Amniotic stem cell (primary cell): ENCODE data around the gene IZUMO3.
"Not testable (repeated sequence)": the region's sequence is repeated elsewhere in the genome, so short reads cannot be mapped to it uniquely, and the experiment has no call there.

Experiments
- DNase-seq: peaks from one replicate; lab custom pipeline; 2025; lab: John Stamatoyannopoulos, UW

IZUMO3 gene, protein sequence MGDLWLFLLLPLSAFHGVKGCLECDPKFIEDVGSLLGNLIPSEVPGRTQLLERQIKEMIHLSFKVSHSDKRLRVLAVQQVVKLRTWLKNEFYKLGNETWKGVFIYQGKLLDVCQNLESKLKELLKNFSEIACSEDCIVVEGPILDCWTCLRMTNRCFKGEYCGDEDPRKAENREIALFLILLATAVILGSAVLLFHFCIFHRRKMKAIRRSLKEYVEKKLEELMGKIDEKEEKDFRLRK

DNA sequence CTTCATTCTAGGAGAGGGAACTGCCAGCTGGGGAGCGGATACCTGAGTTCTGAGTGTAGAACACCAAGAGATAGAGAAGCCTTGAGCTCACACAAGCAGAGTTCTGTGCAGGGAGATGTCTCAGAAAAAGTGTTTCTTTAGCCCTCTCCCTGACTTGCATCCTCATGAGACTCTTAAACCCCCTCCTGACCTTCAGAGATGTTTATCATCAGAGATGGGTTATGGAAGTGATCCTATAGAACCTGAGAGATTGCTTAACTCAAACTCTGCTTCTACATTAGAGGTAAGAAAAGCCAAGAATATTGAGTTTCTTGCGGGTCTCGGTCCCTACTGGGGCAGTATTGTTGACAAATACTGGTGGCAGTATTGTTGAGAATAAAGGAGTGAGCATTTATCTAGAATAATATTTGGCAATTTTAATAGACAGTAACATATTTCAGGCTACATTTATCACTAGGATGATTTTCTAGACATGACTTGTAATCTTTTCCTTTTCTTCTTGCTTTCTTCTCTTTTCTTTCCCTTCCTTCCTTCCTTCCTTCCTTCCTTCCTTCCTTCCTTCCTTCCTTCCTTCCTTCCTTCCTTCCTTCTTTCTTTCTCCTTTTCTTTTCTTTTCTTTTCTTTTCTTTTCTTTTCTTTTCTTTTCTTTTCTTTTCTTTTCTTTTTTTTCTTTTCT, at the start of gene IZUMO3:
Gene IZUMO3 (minus strand): TSS at position 51 of the 676 bp plus-strand sequence. CDS start 248 bp downstream, outside the sequence.
- DNase-seq: no peak

DNA sequence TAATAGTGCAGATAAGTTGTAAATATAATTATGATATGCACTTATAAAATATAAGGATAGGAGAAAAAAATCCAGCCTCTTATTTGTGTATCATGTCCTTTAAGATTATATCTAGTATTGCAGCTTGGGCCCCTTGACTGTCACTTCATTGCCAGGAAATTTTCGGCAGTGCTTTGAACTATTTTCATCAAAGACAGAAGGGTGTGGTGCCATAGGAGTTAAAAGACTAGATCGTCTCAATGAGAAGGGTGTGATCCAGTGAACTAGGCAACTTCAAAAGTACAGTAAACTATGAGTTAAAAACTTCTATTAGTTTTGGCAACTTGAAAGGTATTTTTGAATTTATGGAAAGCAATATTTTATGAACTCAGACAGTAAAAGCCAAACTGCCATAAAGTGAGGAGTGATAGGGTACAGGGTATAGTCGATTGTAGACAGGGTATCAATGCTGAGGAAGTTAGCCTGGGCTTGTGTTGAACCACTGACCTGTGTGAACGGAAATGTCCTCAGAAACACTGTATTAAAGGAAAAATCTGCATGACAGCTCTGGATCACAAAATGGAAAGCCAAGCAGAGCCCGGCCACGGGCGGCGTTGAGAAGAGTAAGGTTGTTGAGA, 48.6 kb upstream of the IZUMO3 start:
- no peak for DNase-seq

DNA sequence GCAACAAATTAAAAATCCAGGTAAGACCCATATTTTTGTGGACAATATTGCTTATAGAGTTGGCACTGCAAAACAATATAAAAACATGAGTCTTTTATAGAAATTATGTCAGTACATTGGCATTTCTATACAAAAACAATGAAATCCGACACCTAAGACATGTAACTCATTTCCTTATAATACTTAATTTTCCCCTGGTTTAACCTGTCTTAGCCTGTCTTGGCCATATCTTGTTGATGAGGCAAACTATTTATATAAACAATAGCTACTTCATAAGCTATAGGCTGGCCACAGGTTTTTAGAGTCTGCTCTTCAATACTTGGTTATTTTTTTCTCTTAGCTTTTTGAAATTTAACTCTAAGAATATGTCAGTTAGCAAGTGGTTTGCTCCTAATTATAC, 44.7 kb upstream of the IZUMO3 start:
- DNase-seq: no peak

DNA sequence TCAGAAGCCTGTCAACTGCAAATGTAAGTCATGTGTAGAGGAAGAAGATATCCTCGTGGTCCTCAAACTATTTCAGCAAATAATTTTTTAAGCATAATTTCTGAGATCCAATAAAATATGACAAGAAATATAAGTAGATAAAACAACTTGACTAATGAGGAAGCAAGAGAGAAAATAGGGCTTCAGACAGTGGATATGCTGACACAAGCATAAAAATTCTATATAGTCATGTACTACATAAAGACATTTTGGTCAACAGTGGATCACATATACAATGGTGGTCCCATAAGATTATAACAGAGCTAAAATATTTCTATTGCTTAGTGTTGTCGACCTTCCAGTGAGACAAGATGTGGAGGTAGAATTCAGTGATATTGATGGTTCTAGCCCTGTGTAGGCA, 42.2 kb upstream of the IZUMO3 start:
- DNase-seq: no peak

DNA sequence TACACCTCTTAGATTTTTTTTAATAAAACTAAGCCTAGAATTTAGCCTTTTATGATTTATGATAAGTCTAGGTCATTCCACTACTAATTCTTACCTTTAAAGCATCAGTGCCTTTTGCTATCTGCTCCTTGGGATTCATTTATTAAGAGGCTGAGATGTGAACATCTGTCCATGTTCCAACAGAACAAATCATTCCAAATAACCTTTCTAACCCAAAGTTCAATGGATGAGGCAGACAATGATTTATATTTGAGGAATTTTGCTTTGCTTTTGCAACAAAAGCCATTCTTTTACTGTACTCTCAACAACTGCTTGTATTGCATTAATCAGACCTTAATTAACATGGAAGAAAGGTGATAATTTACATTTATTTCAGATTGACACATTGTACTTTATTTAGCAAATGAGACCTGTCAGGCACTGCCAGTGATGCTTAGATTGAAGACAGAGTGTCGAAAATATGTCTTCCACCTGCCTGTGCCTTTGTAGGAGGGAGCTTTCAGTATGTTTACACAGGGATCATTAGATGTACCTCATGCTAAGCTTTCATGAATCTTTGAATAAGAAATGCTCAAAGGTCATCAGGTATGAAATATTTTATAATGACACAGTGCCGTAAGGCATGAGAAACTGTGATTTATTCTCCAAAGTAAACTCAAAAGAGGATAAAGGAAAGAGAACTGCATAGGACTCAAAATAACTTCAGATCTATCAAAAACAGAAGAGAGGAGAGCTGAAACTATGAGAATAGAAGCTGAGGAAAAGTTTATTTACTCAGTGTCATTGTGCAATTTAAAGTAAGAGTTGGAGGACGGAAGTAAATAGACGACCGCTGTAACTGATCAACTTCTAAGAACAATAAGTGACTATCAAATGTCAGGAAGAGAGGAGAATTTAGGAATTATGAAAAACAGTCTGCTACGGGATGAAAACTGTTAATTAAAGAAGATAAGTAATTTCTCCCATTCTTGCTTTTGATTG, 36.7 kb upstream of the IZUMO3 start:
- DNase-seq: no peak

DNA sequence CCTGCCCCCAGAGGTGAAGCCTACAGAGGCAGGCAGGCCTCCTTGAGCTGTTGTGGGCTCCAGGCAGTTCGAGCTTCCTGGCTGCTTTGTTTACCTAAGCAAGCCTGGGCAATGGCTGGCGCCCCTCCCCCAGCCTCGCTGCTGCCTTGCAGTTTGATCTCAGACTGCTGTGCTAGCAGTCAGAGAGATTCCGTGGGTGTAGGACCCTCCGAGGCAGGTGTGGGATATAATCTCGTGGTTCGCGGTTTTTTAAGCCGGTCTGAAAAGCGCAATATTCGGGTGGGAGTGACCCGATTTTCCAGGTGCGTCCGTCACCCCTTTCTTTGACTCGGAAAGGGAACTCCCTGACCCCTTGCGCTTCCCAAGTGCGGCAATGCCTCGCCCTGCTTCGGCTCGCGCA, 34.3 kb upstream of the IZUMO3 start:
- DNase-seq: not testable (repeated sequence)

DNA sequence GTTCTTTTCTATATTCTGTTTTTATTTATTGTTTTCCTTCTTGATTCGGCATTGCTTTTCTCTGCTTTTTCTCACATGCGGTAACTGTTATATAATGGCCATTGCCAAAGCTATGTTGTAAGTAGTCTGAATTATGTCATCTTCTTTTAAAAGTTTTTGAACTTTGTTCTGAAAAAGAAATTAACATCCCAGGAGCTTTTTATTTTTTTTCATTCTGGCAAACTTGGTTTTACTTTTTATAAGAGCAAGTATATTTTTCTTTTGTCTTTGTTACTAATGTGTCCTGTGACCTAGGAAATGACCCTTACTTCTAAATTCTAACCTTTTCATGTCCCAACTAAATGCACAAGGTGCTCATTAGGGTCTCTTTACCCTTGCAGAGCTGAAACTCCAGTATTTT, 26.7 kb upstream of the IZUMO3 start:
- DNase-seq: no peak

DNA sequence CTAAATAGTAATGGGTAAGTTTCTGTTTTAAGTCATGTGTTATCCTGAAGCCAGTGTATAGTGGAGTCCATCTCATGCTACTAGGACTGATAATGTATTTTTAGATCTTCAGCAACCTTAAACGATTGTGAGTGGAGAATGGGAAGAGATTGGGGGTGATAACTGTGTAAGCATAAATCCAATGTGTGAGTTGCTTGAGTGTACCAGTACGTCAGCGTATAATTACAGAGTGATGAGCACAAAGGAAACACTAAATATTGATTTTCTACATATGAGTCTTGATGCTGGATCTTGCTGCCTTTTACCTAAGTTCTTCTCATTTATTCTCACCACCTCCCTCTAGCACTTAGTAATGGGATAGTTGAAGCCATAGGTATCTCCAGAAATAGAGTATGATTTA, 16.3 kb upstream of the IZUMO3 start:
- DNase-seq: no peak

DNA sequence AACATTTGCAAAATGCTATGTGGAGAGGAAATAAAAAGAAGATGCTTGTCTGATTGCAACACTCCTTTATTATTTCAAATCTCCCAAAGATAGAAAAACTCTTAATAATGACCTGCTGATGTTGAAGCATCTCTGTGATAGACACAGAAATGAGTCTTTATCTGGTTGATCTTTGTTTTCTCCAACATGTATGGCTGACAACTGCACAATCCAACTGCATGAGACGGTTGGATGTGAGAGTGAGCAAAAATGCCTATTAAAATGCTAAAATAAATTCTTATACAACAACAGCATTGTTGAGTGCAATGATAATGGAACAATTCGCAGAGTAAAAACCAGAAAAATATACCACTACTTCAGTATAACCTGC, 7.5 kb upstream of the IZUMO3 start:
- no peak for DNase-seq

DNA sequence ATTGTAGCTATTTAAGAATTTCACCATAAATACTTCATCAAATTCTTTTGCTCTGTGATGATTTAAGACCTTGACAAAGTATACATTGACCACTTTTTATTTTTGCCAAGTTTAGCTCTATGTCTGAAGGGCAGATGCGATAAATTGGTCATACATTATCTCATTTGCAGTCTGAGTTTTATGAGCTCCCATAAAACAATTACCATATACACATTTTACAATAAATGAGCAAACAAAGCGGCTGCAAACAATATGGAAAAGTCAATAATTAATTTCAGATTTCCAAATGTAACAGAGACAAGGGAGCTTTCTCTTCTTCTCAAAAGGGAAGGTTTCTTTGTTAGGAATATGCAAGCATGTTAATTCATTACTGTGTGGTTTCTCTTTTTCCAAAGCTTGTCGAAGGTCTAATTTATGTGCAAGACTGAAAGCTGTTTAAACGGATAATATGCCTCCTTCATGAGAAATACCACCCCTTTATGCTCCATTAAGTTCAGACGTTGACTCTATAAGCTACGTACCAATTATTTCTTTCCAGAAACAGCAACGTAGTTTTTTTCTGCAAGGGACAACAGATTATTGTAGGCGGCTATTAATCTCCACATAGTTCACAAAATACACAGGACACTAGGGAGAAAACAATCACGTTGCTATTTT, 7.0 kb upstream of the IZUMO3 start:
- DNase-seq: no peak

DNA sequence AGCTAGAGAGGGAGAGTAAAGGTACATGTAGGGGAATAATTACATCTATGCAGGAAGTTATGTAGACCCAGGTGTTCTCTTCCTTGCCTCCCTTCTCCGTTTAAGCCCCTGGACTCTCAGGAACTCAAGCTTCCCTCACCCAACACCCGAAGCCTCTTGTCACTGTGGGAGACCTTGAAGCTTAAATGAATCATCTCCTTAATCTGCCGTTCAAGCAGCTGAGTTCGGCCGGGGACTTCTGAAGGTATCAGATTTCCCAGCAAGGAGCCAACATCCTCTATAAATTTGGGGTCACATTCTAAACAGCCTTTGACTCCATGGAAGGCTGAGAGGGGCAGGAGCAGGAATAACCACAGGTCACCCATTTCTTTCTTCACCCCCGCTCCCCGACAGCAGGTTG, 412 bp downstream of the IZUMO3 start:
- DNase-seq: no peak

DNA sequence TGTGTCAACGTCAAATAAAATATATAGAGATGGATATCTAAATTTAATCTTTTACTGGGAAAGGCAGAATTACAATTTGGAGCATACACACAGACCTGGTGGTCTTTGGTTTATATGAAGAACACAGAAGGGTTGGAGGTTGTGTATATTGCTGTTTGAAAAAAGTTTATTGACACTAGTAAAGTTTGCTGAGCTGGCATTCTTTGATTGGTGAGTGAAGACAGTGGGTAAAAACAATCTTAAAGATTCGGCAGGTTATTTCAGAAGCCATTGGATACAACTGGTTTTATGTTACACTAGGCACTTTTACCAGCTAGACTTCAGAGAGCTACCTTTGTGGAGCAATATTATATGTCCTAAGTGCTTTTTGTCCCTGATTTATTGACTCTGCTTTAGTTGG, 27.2 kb downstream of the IZUMO3 start:
- no peak for DNase-seq

DNA sequence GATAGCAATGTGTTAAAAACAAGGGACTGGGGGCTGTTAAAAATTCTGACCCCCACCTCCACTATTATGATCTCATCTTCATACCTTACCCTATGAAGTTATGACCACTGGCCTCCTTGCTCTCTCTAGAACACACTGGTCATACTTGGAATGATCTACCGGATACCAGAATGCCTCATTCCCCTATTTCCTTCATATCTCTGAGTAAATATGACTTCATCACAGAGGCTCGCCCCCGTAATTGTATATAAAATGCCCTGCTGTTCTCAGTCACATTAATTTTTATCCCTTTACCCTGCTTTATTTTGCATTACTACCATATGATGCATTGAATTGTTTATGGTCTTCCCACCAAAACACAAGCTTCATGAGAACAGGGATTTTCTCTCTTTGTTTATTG, 29.2 kb downstream of the IZUMO3 start:
- no peak for DNase-seq

DNA sequence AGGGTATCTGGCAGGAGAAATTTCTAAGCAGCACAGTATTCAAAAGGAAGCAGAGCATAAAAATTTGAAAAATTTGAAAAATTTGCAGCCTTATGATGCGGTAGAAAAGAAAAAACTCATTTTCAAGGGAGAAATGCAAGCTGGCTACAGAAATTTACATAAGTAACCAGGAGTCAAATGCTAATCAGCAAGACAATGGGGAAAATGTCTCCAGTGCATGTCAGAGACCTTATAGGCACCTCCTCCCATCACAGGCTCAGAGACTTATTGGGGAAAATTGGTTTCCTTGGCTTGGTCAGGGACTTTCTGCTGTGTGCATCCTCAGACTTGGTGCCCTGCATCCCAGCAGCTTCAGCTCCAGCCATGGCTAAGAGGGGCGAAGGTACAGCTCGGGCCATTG, 35.8 kb downstream of the IZUMO3 start:
- no peak for DNase-seq

DNA sequence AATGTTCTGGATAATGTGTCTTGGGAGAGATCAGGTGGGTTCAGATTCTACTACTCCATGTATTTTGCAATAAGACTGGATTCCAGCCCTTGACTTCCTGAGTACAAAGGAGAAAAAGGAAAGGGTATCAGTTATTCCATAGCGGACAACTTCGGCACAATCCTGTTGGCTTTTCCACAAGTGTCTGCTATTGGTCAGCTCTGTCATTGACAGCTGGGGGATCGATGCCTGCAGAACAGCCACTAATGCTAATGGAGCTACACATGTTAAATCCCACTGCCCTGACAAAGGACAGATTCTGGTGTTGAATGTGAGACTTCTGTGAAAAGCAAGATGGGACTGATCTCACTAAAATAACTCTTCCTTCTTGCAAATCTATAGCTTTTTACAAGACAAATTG, 41.2 kb downstream of the IZUMO3 start:
- DNase-seq: no peak

DNA sequence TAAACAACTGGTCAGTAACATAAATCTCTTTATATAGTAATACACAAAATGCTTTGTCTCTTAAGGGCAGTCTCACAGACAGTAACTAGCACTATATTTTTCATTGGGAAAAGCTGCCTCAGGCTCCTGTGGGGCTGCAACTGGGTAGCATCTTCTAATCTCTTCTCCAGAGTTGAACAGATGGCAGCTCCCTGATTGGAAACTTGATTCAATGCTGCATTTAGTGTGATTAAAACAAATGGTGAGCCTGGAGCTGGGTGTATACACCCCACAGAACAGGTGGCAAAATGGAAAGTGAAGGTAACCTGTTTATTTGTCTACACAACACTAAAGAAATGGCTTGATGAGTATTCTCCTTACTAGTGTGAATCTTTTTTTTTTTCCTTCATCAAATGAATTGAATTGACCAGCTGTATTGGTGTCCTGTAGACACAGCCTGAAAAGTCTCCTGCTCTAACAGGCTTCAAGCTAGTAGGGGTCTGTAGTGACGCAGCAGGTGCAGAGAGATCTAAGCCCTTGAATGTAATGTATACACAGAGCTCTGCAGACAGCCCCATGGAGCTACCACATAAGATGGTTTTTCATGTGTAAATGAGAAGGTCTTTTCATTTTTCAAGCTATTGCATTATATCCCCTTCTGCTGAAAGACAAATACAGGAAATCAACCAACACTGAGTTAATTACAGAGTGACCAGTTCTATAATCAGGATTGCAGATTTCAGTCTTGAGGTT, 43.3 kb downstream of the IZUMO3 start:
- no peak for DNase-seq

DNA sequence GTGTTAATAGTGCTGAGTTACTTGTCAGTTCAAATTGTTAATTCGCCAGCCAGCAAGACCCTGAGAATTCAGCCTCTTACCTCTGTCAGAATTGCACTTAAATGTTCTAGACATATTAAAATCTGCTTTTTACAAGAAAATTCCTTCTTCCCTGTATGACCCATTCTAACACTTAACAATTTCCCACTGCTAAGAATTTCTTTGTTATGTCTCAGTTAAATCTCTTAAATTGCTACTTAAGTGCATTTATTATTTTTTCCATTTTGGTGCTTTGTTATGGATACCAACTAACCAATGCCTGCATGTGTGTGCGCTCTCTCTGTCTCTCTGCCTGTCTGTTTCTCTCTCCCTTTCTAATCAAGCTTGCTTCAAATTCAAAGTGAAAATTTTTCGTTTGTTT, 44.9 kb downstream of the IZUMO3 start:
- DNase-seq: no peak

DNA sequence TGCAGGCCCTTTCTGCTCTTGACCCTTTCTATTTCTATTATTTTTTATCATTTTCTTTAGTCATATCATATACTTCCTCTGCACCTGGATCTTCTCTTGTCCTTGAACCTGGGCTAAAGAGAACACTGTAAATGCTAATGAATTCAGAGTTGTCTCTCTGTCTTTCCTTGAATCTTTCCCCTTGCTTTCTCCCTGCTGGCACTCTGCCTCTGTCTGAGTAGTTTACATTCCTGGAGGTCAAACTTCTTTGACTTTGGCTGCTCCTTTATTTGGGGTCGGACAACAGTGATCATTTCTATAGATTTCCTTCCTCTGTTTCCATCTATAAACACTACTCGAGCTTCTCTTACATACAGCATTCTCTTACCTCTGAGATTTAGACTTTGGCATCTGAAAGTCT, 47.1 kb downstream of the IZUMO3 start:
- no peak for DNase-seq

DNA sequence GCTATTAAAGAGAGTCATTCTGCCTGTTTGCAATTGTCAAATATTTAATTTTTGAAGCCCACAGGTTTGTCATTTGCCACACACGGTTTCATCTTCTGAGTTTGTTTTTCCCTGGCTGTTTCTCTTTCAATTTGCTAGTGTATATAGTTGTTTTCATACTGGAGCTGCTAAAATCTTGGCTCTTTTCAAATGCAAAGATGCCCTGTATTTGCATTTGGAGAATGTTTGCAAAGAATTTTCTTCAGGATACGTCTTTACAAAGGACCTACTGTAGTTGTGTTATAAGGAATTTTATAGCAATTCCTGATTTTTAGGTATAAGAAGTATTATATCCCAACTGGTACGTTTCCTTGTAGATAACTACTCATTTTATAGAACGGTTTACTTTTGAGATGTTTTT, 48.0 kb downstream of the IZUMO3 start:
- no peak for DNase-seq
